ENCODE results near the gene PTPRG.

- TF ChIP-seq, protein P1, sequence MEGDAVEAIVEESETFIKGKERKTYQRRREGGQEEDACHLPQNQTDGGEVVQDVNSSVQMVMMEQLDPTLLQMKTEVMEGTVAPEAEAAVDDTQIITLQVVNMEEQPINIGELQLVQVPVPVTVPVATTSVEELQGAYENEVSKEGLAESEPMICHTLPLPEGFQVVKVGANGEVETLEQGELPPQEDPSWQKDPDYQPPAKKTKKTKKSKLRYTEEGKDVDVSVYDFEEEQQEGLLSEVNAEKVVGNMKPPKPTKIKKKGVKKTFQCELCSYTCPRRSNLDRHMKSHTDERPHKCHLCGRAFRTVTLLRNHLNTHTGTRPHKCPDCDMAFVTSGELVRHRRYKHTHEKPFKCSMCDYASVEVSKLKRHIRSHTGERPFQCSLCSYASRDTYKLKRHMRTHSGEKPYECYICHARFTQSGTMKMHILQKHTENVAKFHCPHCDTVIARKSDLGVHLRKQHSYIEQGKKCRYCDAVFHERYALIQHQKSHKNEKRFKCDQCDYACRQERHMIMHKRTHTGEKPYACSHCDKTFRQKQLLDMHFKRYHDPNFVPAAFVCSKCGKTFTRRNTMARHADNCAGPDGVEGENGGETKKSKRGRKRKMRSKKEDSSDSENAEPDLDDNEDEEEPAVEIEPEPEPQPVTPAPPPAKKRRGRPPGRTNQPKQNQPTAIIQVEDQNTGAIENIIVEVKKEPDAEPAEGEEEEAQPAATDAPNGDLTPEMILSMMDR (IDR thresholded peaks at IDR 0.05; ENCODE audit: low read depth, low read length, missing input control) = no peak
- no peak for TF ChIP-seq SP1 (IDR thresholded peaks at IDR 0.05)
- no peak for TF ChIP-seq YY1 (IDR thresholded peaks at IDR 0.05)
- TF ChIP-seq, protein P2, sequence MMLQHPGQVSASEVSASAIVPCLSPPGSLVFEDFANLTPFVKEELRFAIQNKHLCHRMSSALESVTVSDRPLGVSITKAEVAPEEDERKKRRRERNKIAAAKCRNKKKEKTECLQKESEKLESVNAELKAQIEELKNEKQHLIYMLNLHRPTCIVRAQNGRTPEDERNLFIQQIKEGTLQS (IDR thresholded peaks at IDR 0.05) = no peak
- no peak for TF ChIP-seq HNF4G (IDR thresholded peaks at IDR 0.05)
- TF ChIP-seq MAX (IDR thresholded peaks at IDR 0.05) = no peak
- TF ChIP-seq EGR1 (IDR thresholded peaks at IDR 0.05; ENCODE audit: low read depth in 2 of 2) = no peak
These were observed 310.8 kb downstream of the PTPRG start for GRCh38 chr3:61872077-61872706.

All from liver (tissue), 3 donors.